ENCODE measurements around the gene NEU2.

NEU2 gene

DNA sequence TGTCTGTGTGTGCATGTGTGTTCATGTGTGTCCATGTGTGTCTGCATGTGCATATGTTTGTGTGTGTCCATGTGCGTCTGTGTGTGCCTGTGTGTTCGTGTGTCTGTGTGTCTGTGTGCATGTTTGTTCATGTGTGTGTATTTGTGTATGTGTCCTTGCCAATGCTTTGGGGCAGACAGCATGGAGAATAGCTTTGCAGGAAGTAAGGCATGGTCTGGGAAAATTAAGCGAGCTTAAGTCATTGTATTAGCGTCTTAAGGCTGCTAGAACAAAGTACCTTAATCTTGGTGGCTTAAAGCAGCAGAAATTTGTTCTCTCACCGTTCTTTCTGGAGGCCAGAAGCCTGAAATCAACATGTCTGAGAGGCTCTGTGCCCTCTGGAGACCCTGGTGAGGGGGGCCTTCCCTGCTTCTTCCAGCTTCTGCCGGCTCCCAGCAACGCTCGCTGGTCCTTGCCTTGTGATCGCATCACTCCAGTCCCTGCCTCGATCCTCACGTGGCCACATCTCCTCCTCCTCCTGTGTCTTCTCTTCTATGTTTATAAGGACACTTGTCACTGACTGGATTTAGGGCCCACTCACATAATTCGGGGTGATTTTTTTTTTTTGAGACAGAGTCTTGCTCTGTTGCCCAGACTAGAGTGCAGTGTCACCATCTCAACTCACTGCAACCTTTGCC lies 3.8 kb downstream of the NEU2 start:
- TF ChIP-seq RAD21 (IDR thresholded peaks at IDR 0.05; ENCODE audit: low read depth), result no peak
- no peak for TF ChIP-seq TAF1 (IDR thresholded peaks at IDR 0.05; ENCODE audit: low read depth)
- no peak for TF ChIP-seq EP300 (IDR thresholded peaks at IDR 0.05; ENCODE audit: borderline replicate concordance)
- no peak for TF ChIP-seq TEAD4 (IDR thresholded peaks at IDR 0.05)
- no peak for TF ChIP-seq ZBTB7A (IDR thresholded peaks at IDR 0.05; ENCODE audit: low read depth)
- TF ChIP-seq TCF12 (IDR thresholded peaks at IDR 0.05; ENCODE audit: low read depth), result no peak
- TF ChIP-seq FOXM1 (IDR thresholded peaks at IDR 0.05; ENCODE audit: borderline replicate concordance, low read depth), result no peak
- TF ChIP-seq USF1 (IDR thresholded peaks at IDR 0.05), result no peak

DNA sequence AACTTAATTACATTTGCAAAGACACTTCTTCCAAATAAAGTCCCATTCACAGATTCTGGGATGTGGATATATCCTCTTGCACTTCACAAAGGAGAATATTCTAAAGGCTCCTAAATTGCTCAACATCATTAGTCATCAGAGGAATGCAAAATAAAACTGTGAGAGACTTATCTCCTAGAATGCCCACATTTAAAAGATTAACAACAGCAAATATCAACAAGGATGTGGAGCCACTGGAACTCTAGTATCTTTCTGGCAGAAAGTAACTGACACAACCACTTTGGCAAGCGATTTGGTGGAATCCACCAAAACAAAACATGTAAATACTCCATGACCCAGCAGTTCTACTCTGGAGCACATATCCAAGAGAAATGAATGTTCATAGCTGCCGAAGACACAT lies 4.6 kb downstream of the NEU2 start:
- no peak for TF ChIP-seq CEBPB (IDR thresholded peaks at IDR 0.05)
- TF ChIP-seq FOXM1 (IDR thresholded peaks at IDR 0.05; ENCODE audit: borderline replicate concordance, low read depth), result no peak
- no peak for TF ChIP-seq REST (IDR thresholded peaks at IDR 0.05; ENCODE audit: low read depth)
- TF ChIP-seq RAD21 (IDR thresholded peaks at IDR 0.05; ENCODE audit: low read depth), result no peak
- TF ChIP-seq USF1 (IDR thresholded peaks at IDR 0.05), result no peak
- no peak for TF ChIP-seq TAF1 (IDR thresholded peaks at IDR 0.05; ENCODE audit: low read depth)
- TF ChIP-seq EGR1 (IDR thresholded peaks at IDR 0.05), result no peak
- TF ChIP-seq CREB1 (IDR thresholded peaks at IDR 0.05; ENCODE audit: low read depth), result no peak

DNA sequence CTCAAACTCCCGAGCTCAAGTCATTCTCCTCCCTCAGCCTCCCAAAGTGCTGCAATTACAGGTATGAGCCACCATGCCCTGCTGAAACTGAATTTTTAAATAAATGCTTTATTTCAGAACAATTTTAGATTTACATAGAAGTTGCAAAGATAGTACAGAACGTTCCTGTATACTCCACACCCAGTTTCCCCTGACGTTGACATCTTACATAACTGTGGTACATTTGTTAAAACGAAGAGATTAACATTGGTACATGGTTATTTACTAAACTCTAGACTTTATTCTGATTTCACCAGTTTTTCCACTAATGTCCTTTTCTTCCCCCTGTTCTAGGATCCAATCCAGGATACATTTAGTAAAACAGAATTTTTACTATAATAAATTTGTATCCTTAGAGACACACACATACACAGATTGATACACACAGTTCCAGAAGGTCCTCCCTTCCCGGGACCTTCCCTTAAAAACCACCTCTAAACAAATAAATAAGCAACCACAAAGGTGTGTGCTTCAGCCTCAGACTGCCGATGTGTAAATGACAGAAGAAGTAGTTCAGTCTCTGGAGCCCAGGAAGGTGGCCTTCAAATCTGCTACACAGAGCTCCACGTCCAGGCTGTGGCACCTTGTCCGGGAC lies 6.9 kb downstream of the NEU2 start:
- TF ChIP-seq RAD21 (IDR thresholded peaks at IDR 0.05; ENCODE audit: low read depth), result no peak

- TF ChIP-seq USF1 (IDR thresholded peaks at IDR 0.05), result no peak
- no peak for TF ChIP-seq RAD21 (IDR thresholded peaks at IDR 0.05; ENCODE audit: low read depth)
- no peak for TF ChIP-seq TEAD4 (IDR thresholded peaks at IDR 0.05)
- TF ChIP-seq TCF12 (IDR thresholded peaks at IDR 0.05; ENCODE audit: low read depth), result no peak
- TF ChIP-seq TAF1 (IDR thresholded peaks at IDR 0.05; ENCODE audit: low read depth), result no peak
- no peak for TF ChIP-seq YY1 (IDR thresholded peaks at IDR 0.05; ENCODE audit: low read depth)
- no peak for TF ChIP-seq NFIC (IDR thresholded peaks at IDR 0.05)
Measured at GRCh38 chr2:233039846-233040530, 7.5 kb downstream of the NEU2 start.

DNA sequence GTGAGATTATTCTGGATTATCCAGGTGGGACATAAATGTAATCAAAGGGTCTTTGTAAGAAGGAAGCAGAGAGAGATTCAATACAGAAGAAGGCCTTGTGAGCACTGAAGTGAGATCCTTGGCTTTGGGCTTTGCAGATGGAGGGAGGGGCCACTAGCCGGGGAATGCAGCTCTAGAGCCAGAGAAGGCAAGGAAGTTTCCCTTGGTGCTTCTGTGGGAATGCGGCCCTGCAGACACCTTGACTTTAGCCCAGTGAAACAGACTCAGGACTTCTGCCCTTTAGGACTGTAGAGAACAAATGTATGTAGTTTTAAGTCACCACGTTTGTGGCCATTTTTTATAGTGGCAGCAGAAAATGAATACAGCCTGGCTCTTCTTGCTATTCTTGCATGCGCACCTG lies 8.1 kb downstream of the NEU2 start:
- TF ChIP-seq NFIC (IDR thresholded peaks at IDR 0.05), result no peak

GRCh38 chr2:233041722-233042323 lies 9.4 kb downstream of the NEU2 start:
- no peak for TF ChIP-seq REST (IDR thresholded peaks at IDR 0.05; ENCODE audit: low read depth)
- TF ChIP-seq NFIC (IDR thresholded peaks at IDR 0.05), result no peak
- TF ChIP-seq, protein P1, sequence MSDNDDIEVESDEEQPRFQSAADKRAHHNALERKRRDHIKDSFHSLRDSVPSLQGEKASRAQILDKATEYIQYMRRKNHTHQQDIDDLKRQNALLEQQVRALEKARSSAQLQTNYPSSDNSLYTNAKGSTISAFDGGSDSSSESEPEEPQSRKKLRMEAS (IDR thresholded peaks at IDR 0.05), result no peak
- TF ChIP-seq EGR1 (IDR thresholded peaks at IDR 0.05), result no peak
- no peak for TF ChIP-seq TAF1 (IDR thresholded peaks at IDR 0.05; ENCODE audit: low read depth)
- no peak for TF ChIP-seq USF1 (IDR thresholded peaks at IDR 0.05)
- no peak for TF ChIP-seq TEAD4 (IDR thresholded peaks at IDR 0.05)
- TF ChIP-seq ZBTB7A (IDR thresholded peaks at IDR 0.05; ENCODE audit: low read depth), result no peak
- no peak for TF ChIP-seq CREB1 (IDR thresholded peaks at IDR 0.05; ENCODE audit: low read depth)
- TF ChIP-seq CEBPB (IDR thresholded peaks at IDR 0.05), result no peak
- no peak for TF ChIP-seq RAD21 (IDR thresholded peaks at IDR 0.05; ENCODE audit: low read depth)
- no peak for TF ChIP-seq YY1 (IDR thresholded peaks at IDR 0.05; ENCODE audit: low read depth)
- no peak for TF ChIP-seq TCF12 (IDR thresholded peaks at IDR 0.05; ENCODE audit: low read depth)
- TF ChIP-seq FOXM1 (IDR thresholded peaks at IDR 0.05; ENCODE audit: borderline replicate concordance, low read depth), result no peak
- TF ChIP-seq EP300 (IDR thresholded peaks at IDR 0.05; ENCODE audit: borderline replicate concordance), result no peak
